H9 (cell line): ENCODE data around the gene DELE1. TPM values are rescaled to one million over a fixed set of nuclear protein-coding genes. Genes with fewer than 3 reads are reported as not detected.

Experiments
- DNase-seq: peaks from one replicate; pipeline ENCODE4 v3.0.0-alpha.2; 2017
- H2AFZ ChIP-seq: one replicate; pipeline ENCODE4 v1.6.1; 2013; ENCODE audit warnings: mild to moderate bottlenecking, low read length, control low read depth, moderate library complexity
- H2AK5ac ChIP-seq: 2 replicates; pipeline ENCODE4 v1.6.1; 2013; ENCODE audit warnings: low read length, control low read depth, mixed read lengths; ENCODE audit not compliant: insufficient read length
- H2BK120ac ChIP-seq: one replicate; pipeline ENCODE4 v1.6.1; 2013; ENCODE audit warnings: low read depth, mild to moderate bottlenecking, low read length, control low read depth, inconsistent platforms; ENCODE audit not compliant: poor library complexity, severe bottlenecking
- H2BK12ac ChIP-seq: 2 replicates; pipeline ENCODE4 v1.6.1; 2013; ENCODE audit warnings: low read length, control low read depth, mixed read lengths, low read depth; ENCODE audit not compliant: insufficient read length
- H2BK15ac ChIP-seq: 2 replicates; pipeline ENCODE4 v1.6.1; 2013; ENCODE audit warnings: low read depth, low read length, control low read depth
- H2BK20ac ChIP-seq: one replicate; pipeline ENCODE4 v1.6.1; 2013; ENCODE audit warnings: low read depth, mild to moderate bottlenecking, low read length, control low read depth, inconsistent platforms; ENCODE audit not compliant: poor library complexity, severe bottlenecking
- H2BK5ac ChIP-seq: 2 replicates; pipeline ENCODE4 v1.6.1; 2013; ENCODE audit warnings: low read length, control low read depth, mixed read lengths; ENCODE audit not compliant: insufficient read length
- H3K14ac ChIP-seq: 2 replicates; pipeline ENCODE4 v1.6.1; 2013; ENCODE audit warnings: low read length, control low read depth; ENCODE audit not compliant: insufficient read depth
- H3K18ac ChIP-seq: 2 replicates; pipeline ENCODE4 v1.6.1; 2013; ENCODE audit warnings: low read depth, mild to moderate bottlenecking, mixed read lengths, low read length, control low read depth; ENCODE audit not compliant: insufficient read length
- H3K23ac ChIP-seq: 2 replicates; pipeline ENCODE4 v1.6.1; 2013; ENCODE audit warnings: low read length, control low read depth, mixed read lengths, low read depth; ENCODE audit not compliant: insufficient read length
- H3K23me2 ChIP-seq: 2 replicates; pipeline ENCODE4 v1.6.1; 2013; ENCODE audit warnings: low read depth, mild to moderate bottlenecking, mixed read lengths, low read length, control low read depth; ENCODE audit not compliant: insufficient read length, poor library complexity, severe bottlenecking
- H3K27ac ChIP-seq: 2 replicates; pipeline ENCODE4 v1.5.1; 2013; ENCODE audit warnings: low read length, control low read depth, mixed read lengths, low read depth; ENCODE audit not compliant: insufficient read length
- H3K27me3 ChIP-seq: 2 replicates; pipeline ENCODE4 v1.6.1; 2013; ENCODE audit warnings: low read length, control low read depth, inconsistent platforms; ENCODE audit not compliant: insufficient read depth
- H3K4ac ChIP-seq: 2 replicates; pipeline ENCODE4 v1.6.1; 2013; ENCODE audit warnings: low read depth, mild to moderate bottlenecking, control low read depth, inconsistent platforms, low read length, moderate library complexity
- H3K4me1 ChIP-seq: 2 replicates; pipeline ENCODE4 v1.6.1; 2013; ENCODE audit warnings: low read length, control low read depth, inconsistent platforms; ENCODE audit not compliant: insufficient read depth
- H3K4me2 ChIP-seq: 2 replicates; pipeline ENCODE4 v1.6.1; 2013; ENCODE audit warnings: low read length, control low read depth, mixed read lengths; ENCODE audit not compliant: insufficient read length, insufficient read depth
- H3K56ac ChIP-seq: 2 replicates; pipeline ENCODE4 v1.6.1; 2013; ENCODE audit warnings: low read depth, mild to moderate bottlenecking, mixed read lengths, low read length, control low read depth; ENCODE audit not compliant: insufficient read length
- H3K79me1 ChIP-seq: 2 replicates; pipeline ENCODE4 v1.6.1; 2013; ENCODE audit warnings: low read depth, mild to moderate bottlenecking, moderate library complexity, low read length, control low read depth, inconsistent platforms; ENCODE audit not compliant: insufficient read depth, poor library complexity, severe bottlenecking
- H3K79me2 ChIP-seq: 2 replicates; pipeline ENCODE4 v1.6.1; 2013; ENCODE audit warnings: low read length, control low read depth, inconsistent platforms; ENCODE audit not compliant: insufficient read depth
- H3K9ac ChIP-seq: 2 replicates; pipeline ENCODE4 v1.6.1; 2013; ENCODE audit warnings: low read length, control low read depth, mixed read lengths; ENCODE audit not compliant: insufficient read length; ENCODE audit errors: extremely low read depth
- H3K9me3 ChIP-seq: one replicate; pipeline ENCODE4 v1.6.1; 2013; ENCODE audit warnings: low read depth, low read length, inconsistent platforms; ENCODE audit not compliant: control insufficient read depth
- H3T11ph ChIP-seq: one replicate; pipeline ENCODE4 v1.6.1; 2013; ENCODE audit warnings: mild to moderate bottlenecking, low read length, control low read depth, inconsistent platforms
- H4K20me1 ChIP-seq: one replicate; pipeline ENCODE4 v1.6.1; 2013; ENCODE audit not compliant: control insufficient read depth, insufficient read length, insufficient read depth
- H4K5ac ChIP-seq: 2 replicates; pipeline ENCODE4 v1.6.1; 2013; ENCODE audit warnings: low read depth, mild to moderate bottlenecking, mixed read lengths, low read length, control low read depth; ENCODE audit not compliant: insufficient read length
- H4K8ac ChIP-seq: replicated peaks from 2 replicates; pipeline ENCODE4 v1.6.1; 2013; ENCODE audit warnings: low read length, control low read depth, mixed read lengths, low read depth; ENCODE audit not compliant: insufficient read length
- H4K91ac ChIP-seq: 2 replicates; pipeline ENCODE4 v1.6.1; 2013; ENCODE audit warnings: low read depth, mild to moderate bottlenecking, moderate library complexity, mixed read lengths, low read length, control low read depth; ENCODE audit not compliant: insufficient read length
- H3K27ac Mint-ChIP-seq, 3 experiments: 2 replicates in 2 of 3; 3 replicates in 1 of 3; pipeline ENCODE4 v1.8.0; 2020 to 2021; ENCODE audit warnings: mixed read lengths in 3 of 3, mild to moderate bottlenecking in 1 of 3, moderate library complexity in 1 of 3
- H3K27me3 Mint-ChIP-seq: 2 replicates; pipeline ENCODE4 v1.8.0; 2021; ENCODE audit warnings: low read depth, mild to moderate bottlenecking, moderate library complexity, mixed read lengths
- H3K36me3 Mint-ChIP-seq, 3 experiments: 2 replicates in 2 of 3; 3 replicates in 1 of 3; pipeline ENCODE4 v1.8.0; 2020 to 2021; ENCODE audit warnings: low read depth in 3 of 3, mixed read lengths in 3 of 3; ENCODE audit not compliant: insufficient read depth in 1 of 3
- H3K4me1 Mint-ChIP-seq, 2 experiments: 2 replicates each; pipeline ENCODE4 v1.8.0; 2020; ENCODE audit warnings: mixed read lengths in 2 of 2
- H3K4me3 Mint-ChIP-seq, 2 experiments: 2 replicates in 1 of 2; 3 replicates in 1 of 2; pipeline ENCODE4 v1.8.0; 2020 to 2021; ENCODE audit warnings: mild to moderate bottlenecking in 2 of 2, mixed read lengths in 2 of 2, moderate library complexity in 1 of 2
- H3K9me3 Mint-ChIP-seq, 2 experiments: 2 replicates in 1 of 2; 3 replicates in 1 of 2; pipeline ENCODE4 v1.8.0; 2020; ENCODE audit warnings: mild to moderate bottlenecking in 2 of 2, mixed read lengths in 2 of 2, moderate library complexity in 1 of 2
- WGBS: extraction: QIAGEN DNeasy Blood & Tissue Kit; methylation state at CpG from one replicate; pipeline ENCODE4 v1.1.7; 2013; ENCODE audit warnings: missing lambda C conversion rate, low lambda C conversion rate, mixed read lengths; ENCODE audit not compliant: insufficient read length; ENCODE audit errors: extremely low coverage; 5-methylcytosine and 5-hydroxymethylcytosine counted together
- total RNA-seq: library from RNA; stranded (reverse); gene quantifications from 2 replicates; pipeline ENCODE4 v1.2.1, GENCODE V29; 2021
- TF ChIP-seq, protein P1 (sequence below): fragments of 200-600 bp; sonication (generic); conservative IDR thresholded peaks from 3 replicates; pipeline ENCODE4 v1.8.0; 2021; ENCODE audit warnings: antibody characterized with exemption, mild to moderate bottlenecking

DELE1 gene
- total RNA-seq, 1 experiment from 2014 or later = 75.3 TPM

DNA sequence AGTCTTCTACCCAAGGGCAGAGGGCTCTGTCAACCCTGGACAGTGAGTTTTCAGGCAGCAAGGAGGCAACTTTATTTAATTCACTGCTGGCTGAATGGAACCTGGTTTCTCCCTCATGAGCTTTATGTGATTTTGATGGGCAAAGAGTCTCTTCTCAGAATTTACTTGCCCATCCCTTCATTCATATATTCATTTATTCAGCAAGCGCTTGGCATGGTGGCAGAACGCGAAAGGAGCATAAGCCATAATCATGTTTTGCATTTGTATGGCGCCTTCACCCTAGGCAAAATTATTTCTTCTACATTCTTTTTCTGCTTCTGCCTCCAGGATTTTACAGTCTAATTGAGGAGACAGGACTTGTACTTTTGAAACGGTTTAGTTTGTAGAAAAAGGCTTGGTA lies 8.0 kb downstream of the DELE1 start:
- H3K27ac ChIP-seq = no peak overlapping the region
- no peak overlapping the region for H2BK20ac ChIP-seq
- Mint-ChIP-seq H3K36me3 (peaks cover 39 to 83% (median 80%) of the 10 kb centered on the region in 3 experiments; a peak in 6 of 7 replicates), H3K4me1 (peaks cover 0 to 2% of the 10 kb centered on the region in 2 experiments; a peak in 1 of 4 replicates), H3K27me3 (no peaks in the 10 kb centered on the region), H3K27ac (no peak overlapping the region), H3K4me3 (no peak overlapping the region), H3K9me3 (no peaks in the 10 kb centered on the region)
- no peaks in the 10 kb centered on the region for H3K23me2 ChIP-seq
- no peak overlapping the region for H2AFZ ChIP-seq
- H2BK5ac ChIP-seq = no peak overlapping the region
- no peak overlapping the region for H4K8ac ChIP-seq
- no peaks in the 10 kb centered on the region for H4K20me1 ChIP-seq
- H3K23ac ChIP-seq = no peak overlapping the region
- H3K27me3 ChIP-seq = no peaks in the 10 kb centered on the region
- H3K9ac ChIP-seq = no peak overlapping the region
- no peaks in the 10 kb centered on the region for H3K79me2 ChIP-seq
- H4K5ac ChIP-seq = no peak overlapping the region
- no peaks in the 10 kb centered on the region for H3K4me1 ChIP-seq
- H2AK5ac ChIP-seq = no peak overlapping the region
- H3K9me3 ChIP-seq = no peaks in the 10 kb centered on the region
- no peak overlapping the region for H2BK12ac ChIP-seq
- no peak overlapping the region for H3K4ac ChIP-seq
- no peak overlapping the region for H3K56ac ChIP-seq
- no peak overlapping the region for H4K91ac ChIP-seq
- no peak overlapping the region for H2BK120ac ChIP-seq
- no peak overlapping the region for H3T11ph ChIP-seq
- H3K18ac ChIP-seq = no peak overlapping the region
- H3K4me2 ChIP-seq = no peak overlapping the region
- DNase-seq = no peak
- TF ChIP-seq, protein P1, sequence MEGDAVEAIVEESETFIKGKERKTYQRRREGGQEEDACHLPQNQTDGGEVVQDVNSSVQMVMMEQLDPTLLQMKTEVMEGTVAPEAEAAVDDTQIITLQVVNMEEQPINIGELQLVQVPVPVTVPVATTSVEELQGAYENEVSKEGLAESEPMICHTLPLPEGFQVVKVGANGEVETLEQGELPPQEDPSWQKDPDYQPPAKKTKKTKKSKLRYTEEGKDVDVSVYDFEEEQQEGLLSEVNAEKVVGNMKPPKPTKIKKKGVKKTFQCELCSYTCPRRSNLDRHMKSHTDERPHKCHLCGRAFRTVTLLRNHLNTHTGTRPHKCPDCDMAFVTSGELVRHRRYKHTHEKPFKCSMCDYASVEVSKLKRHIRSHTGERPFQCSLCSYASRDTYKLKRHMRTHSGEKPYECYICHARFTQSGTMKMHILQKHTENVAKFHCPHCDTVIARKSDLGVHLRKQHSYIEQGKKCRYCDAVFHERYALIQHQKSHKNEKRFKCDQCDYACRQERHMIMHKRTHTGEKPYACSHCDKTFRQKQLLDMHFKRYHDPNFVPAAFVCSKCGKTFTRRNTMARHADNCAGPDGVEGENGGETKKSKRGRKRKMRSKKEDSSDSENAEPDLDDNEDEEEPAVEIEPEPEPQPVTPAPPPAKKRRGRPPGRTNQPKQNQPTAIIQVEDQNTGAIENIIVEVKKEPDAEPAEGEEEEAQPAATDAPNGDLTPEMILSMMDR = no peak
- no CpG with 5 or more reads among the region's 5 CpGs for WGBS
- no peak overlapping the region for H2BK15ac ChIP-seq
- no peaks in the 10 kb centered on the region for H3K79me1 ChIP-seq
- H3K14ac ChIP-seq = no peak overlapping the region
